Lung (tissue), 12 donors: Measurements from ENCODE around the gene ZNF618. TPM values are rescaled to one million over a fixed set of nuclear protein-coding genes. Genes with fewer than 3 reads are reported as not detected.
A peak's percentile ranks its signal among the peaks of the same experiment; 100 is the strongest.

ENCODE experiments used
- ATAC-seq: fragments of 200-7000 bp; cut with Tn5 transposase; one replicate; pipeline ENCODE4 v1.9.1; 2020; ENCODE audit warnings: moderate number of reproducible peaks; ENCODE audit not compliant: insufficient read depth, low FRiP score
- DNase-seq, 3 donors: peaks; one replicate each; pipeline ENCODE4 v3.0.0-alpha.2; 2013 to 2017
- H3K27ac ChIP-seq, 2 donors: one replicate each; pipeline ENCODE4 v1.5.1; 2013; ENCODE audit warnings: mild to moderate bottlenecking in 2 of 2, moderate library complexity in 2 of 2, control low read depth in 1 of 2, inconsistent platforms in 1 of 2, low read depth in 1 of 2, low read length in 1 of 2
- H3K27me3 ChIP-seq, 3 donors: one replicate each; pipeline ENCODE4 v1.5.1; 2013; ENCODE audit warnings: low read length in 2 of 3; ENCODE audit not compliant: control insufficient read depth in 3 of 3, insufficient read depth in 3 of 3
- H3K36me3 ChIP-seq, 4 donors: one replicate each; pipeline ENCODE4 v1.5.1; 2013; ENCODE audit warnings: low read length in 4 of 4, mild to moderate bottlenecking in 1 of 4, moderate library complexity in 1 of 4; ENCODE audit not compliant: control insufficient read depth in 4 of 4, insufficient read depth in 4 of 4
- H3K4me1 ChIP-seq, 5 donors: one replicate each; pipeline ENCODE4 v1.5.1; 2013; ENCODE audit warnings: low read length in 5 of 5, mild to moderate bottlenecking in 2 of 5, moderate library complexity in 1 of 5; ENCODE audit not compliant: control insufficient read depth in 5 of 5, insufficient read depth in 5 of 5
- H3K4me3 ChIP-seq: one replicate; pipeline ENCODE4 v1.5.1; 2013; ENCODE audit warnings: mild to moderate bottlenecking, control low read depth, moderate library complexity
- H3K9ac ChIP-seq, 2 donors: one replicate each; pipeline ENCODE4 v1.5.1; 2013; ENCODE audit warnings: low read length in 2 of 2, control low read depth in 1 of 2; ENCODE audit not compliant: insufficient read depth in 1 of 2
- H3K9me3 ChIP-seq, 4 donors: one replicate each; pipeline ENCODE4 v1.5.1; 2013; ENCODE audit warnings: low read length in 3 of 4, mild to moderate bottlenecking in 1 of 4, moderate library complexity in 1 of 4; ENCODE audit not compliant: control insufficient read depth in 4 of 4, insufficient read depth in 3 of 4
- whole genome bisulfite sequencing, 2 donors: extraction: QIAGEN DNeasy Blood & Tissue Kit; methylation state at CpG; one replicate each; pipeline ENCODE4 v1.1.7; 2013; 5-methylcytosine and 5-hydroxymethylcytosine counted together
- polyA plus RNA-seq, 2 donors: library from polyadenylated mRNA; stranded (reverse); fragments of 200-250 nt; gene quantifications; one replicate each; pipeline ENCODE4 v1.2.1, GENCODE V29; 2013
- total RNA-seq, 2 donors: library from RNA; depleted of rRNA in 1 of 2; stranded (reverse); fragments of >200 nt in 1 of 2; gene quantifications; one replicate each; pipeline ENCODE4 v1.2.1, GENCODE V29; 2014 to 2021
- TF ChIP-seq, protein P1 (sequence below): IDR thresholded peaks from 2 replicates; pipeline ENCODE4 v1.5.1; 2012; ENCODE audit warnings: mild to moderate bottlenecking; ENCODE audit errors: control extremely low read depth, extremely low read depth
- donor health status: control.
- donor health status: control.
- donor health status: Bipolar disorder and iron deficiency.
- donor health status: healthy.
- donor health status: DM: yes; HTN: yes; CAD: no.

Gene ZNF618
- total and polyA plus RNA-seq, 4 donors: 1.6 to 16.3 (median 6.0) TPM

DNA sequence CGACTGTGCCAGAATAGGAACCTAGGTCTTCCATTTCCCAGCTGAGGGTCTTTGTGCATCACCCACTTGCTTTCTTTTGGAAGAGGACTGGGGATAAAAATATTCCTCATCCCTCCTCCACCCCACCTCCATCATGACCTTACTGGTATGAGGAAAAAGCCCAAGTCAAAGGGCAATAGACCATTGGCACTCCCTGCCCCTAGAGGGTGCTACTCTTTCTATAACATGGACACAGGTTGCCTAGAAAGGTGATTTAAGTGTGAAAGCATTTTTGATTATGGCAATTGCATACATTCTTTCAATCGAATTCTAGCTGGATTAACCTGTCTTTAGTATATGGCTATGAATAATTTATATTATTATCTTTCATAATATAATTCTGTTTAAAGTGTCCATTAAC, 22.8 kb upstream of the ZNF618 start:
- no peaks in the 10 kb centered on the region for H3K36me3 ChIP-seq
- peaks cover 0 to 6% (median 3%) of the 10 kb centered on the region in 4 donors for H3K9me3 ChIP-seq
- H3K4me3 ChIP-seq: no peak overlapping the region
- H3K4me1 ChIP-seq: peaks cover 0 to 1% (median 0%) of the 10 kb centered on the region in 5 donors
- DNase-seq: no peak
- no peak for ATAC-seq
- 57 to 61% methylated on average over 2 of the region's 2 CpGs for WGBS, 2 donors
- H3K27me3 ChIP-seq: no peaks in the 10 kb centered on the region
- TF ChIP-seq, protein P1, sequence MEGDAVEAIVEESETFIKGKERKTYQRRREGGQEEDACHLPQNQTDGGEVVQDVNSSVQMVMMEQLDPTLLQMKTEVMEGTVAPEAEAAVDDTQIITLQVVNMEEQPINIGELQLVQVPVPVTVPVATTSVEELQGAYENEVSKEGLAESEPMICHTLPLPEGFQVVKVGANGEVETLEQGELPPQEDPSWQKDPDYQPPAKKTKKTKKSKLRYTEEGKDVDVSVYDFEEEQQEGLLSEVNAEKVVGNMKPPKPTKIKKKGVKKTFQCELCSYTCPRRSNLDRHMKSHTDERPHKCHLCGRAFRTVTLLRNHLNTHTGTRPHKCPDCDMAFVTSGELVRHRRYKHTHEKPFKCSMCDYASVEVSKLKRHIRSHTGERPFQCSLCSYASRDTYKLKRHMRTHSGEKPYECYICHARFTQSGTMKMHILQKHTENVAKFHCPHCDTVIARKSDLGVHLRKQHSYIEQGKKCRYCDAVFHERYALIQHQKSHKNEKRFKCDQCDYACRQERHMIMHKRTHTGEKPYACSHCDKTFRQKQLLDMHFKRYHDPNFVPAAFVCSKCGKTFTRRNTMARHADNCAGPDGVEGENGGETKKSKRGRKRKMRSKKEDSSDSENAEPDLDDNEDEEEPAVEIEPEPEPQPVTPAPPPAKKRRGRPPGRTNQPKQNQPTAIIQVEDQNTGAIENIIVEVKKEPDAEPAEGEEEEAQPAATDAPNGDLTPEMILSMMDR: peak; percentile 22
- H3K27ac ChIP-seq: no peak overlapping the region
- no peak overlapping the region for H3K9ac ChIP-seq

DNA sequence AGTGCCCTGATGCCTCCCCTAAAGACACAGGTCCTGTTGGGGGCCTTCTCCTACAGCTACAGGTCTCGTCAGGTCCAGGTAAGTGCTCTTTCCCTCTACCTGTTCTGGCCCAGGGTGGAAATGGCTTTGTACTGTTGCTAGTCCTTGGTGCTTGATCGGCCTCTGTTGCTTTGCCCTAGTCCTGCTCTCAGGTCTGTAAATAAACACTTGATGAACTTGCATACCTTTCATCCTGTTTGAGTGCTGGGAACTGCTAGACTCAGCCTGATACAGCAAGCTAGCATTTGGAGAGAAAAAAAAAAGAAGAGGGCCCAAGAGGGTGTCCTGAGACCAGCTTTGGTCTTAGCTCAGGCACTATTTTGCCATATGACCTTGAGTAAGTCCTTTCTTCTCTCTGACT, 21.8 kb upstream of the ZNF618 start:
- H3K9ac ChIP-seq: no peak overlapping the region
- DNase-seq (peak; percentile 10 to 64 (median 32)), ATAC-seq (peak; percentile 57)
- WGBS, 2 donors: 70 to 81% methylated on average over 2 of the region's 2 CpGs
- TF ChIP-seq, protein P1: no peak
- H3K9me3 ChIP-seq: peaks cover 0 to 6% (median 3%) of the 10 kb centered on the region in 4 donors
- peaks cover 0 to 1% (median 0%) of the 10 kb centered on the region in 5 donors for H3K4me1 ChIP-seq
- H3K27ac ChIP-seq: peak overlapping the region in 1 of 2 donors; percentile 51
- no peaks in the 10 kb centered on the region for H3K27me3 ChIP-seq
- H3K36me3 ChIP-seq: no peaks in the 10 kb centered on the region
- H3K4me3 ChIP-seq: no peak overlapping the region

DNA sequence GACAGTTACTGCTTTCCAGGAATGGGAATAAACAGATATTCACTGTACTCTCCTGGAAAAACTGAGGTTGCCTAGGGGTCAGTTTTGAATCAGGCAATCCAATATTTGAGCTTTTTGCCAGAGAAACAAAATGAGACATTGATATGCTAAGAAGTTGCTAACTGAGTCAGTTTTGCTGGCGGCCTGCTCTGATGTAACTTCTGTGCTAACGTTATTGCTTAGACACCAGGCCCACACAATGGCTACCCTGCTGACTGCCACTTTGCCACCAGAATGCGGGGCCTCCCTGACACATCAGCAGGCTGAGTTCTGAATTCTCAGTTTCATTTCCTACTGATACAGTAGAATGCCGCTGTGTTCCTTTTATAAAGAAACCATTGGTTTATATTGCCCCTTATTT, 18.2 kb upstream of the ZNF618 start:
- no peak overlapping the region for H3K4me3 ChIP-seq
- H3K9me3 ChIP-seq: no peaks in the 10 kb centered on the region
- H3K27ac ChIP-seq: no peak overlapping the region
- H3K4me1 ChIP-seq: peaks cover 0 to 1% (median 0%) of the 10 kb centered on the region in 5 donors
- ATAC-seq (no peak), DNase-seq (no peak)
- WGBS, 2 donors: 67 to 76% methylated on average over 4 of the region's 4 CpGs
- TF ChIP-seq, protein P1: no peak
- no peaks in the 10 kb centered on the region for H3K36me3 ChIP-seq
- no peak overlapping the region for H3K9ac ChIP-seq
- H3K27me3 ChIP-seq: no peaks in the 10 kb centered on the region

DNA sequence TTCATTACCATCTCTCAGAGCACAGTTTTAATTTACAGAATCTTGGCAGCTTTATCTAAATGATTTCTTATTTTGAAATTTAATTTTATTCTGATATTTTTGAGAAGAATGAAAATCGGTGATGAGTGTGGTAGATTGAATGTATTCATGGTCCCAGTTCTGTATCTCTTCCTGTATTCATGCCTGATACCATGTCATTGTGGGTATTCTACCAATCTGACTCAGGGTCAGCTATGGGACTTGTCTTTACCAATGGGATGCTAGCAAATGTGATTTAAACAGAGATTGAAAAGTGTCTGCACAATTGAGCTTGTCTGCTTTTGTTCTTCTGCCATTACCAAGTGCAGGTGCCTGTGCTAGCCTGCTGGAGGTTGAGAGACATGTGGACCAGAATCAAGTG, 17.8 kb upstream of the ZNF618 start:
- 82 to 96% methylated on average over 1 of the region's 1 CpG for WGBS, 2 donors

More for the DNA sequence above, 17.8 kb upstream of the ZNF618 start:
- DNase-seq (no peak), ATAC-seq (no peak)
- H3K4me1 ChIP-seq: peaks cover 0 to 1% (median 0%) of the 10 kb centered on the region in 5 donors
- no peaks in the 10 kb centered on the region for H3K36me3 ChIP-seq
- TF ChIP-seq, protein P1: no peak
- H3K27me3 ChIP-seq: no peaks in the 10 kb centered on the region
- H3K9me3 ChIP-seq: peaks cover 0 to 2% (median 0%) of the 10 kb centered on the region in 4 donors
- no peak overlapping the region for H3K9ac ChIP-seq
- no peak overlapping the region for H3K4me3 ChIP-seq
- no peak overlapping the region for H3K27ac ChIP-seq
